ENCODE measurements around the gene GSTK1.
"Not testable (repeated sequence)": the region's sequence is repeated elsewhere in the genome, so short reads cannot be mapped to it uniquely, and the experiment has no call there.

GSTK1 gene

GRCh38 chr7:143283381-143283780, 20.1 kb downstream of the GSTK1 start:
- Histone ChIP-seq H3K4me1 (ENCODE audit: control insufficient read depth, insufficient read depth, low read length) (peaks cover 5% of the 10 kb centered on the region), H3K9ac (ENCODE audit: low read length) (no peak overlapping the region), H3K27me3 (ENCODE audit: control insufficient read depth, insufficient read depth, low read length) (no peaks in the 10 kb centered on the region), H3K36me3 (ENCODE audit: control insufficient read depth, insufficient read depth, low read length) (no peaks in the 10 kb centered on the region), H3K27ac (ENCODE audit: low read depth, low read length) (no peak overlapping the region), H3K4me3 (ENCODE audit: low read length) (no peak overlapping the region)

DNA sequence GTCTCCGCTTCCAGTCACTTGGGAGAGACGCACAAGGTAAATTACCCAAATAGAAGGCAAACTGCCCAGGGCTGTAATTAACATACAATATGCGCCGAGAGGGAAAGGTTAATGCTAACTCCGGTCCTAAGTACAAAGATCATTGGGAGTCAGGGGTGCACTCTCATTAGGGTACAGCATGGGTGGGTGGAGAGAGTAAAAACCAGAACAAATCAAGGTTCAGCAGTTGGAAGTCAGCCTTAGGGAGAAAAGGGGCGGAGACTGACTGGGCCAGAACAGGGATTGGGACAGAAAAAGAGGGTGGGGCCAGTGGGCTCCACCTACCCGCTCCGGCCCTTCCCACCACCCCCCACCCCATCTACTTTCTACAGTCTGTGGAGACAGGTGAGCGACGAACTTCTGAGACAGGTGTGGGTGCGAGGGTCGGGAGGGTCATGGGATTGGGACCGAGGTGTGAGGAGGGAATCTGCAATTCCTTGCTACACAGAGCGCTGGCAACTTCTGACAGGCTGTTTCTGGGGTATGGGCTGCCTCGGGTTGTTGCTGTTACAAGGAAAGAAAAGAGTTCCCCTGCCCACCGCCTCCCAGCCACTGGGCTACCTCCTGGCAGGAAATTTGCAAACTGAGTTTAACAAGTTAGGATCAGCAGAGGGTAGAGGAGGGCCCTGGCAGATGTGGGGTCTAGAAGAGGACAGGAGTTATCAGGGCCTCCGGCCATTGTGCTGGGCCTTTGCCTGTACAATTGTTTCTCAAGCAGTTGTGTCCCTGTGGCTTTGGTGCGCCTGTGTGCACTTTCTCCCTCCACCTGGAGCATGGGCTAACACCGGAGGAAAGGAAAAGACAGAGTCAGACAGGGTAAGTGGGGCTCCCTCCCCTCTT, 21.6 kb downstream of the GSTK1 start, which contains the start of gene TMEM139:
TMEM139 (plus strand) TSS at position 368 of the 879 bp plus-strand sequence. CDS start 1,000 bp downstream, outside the sequence.
- no peak within 1 kb of the TSS for H3K27ac ChIP-seq (ENCODE audit: low read depth, low read length)
- H3K4me1 ChIP-seq (ENCODE audit: control insufficient read depth, insufficient read depth, low read length) = peaks cover 11% of the 10 kb centered on the region
- no peak within 1 kb of the TSS for H3K4me3 ChIP-seq (ENCODE audit: low read length)
- H3K36me3 ChIP-seq (ENCODE audit: control insufficient read depth, insufficient read depth, low read length) = no peaks in the 10 kb centered on the region
- H3K27me3 ChIP-seq (ENCODE audit: control insufficient read depth, insufficient read depth, low read length) = no peaks in the 10 kb centered on the region
- no peak within 1 kb of the TSS for H3K9ac ChIP-seq (ENCODE audit: low read length)

DNA sequence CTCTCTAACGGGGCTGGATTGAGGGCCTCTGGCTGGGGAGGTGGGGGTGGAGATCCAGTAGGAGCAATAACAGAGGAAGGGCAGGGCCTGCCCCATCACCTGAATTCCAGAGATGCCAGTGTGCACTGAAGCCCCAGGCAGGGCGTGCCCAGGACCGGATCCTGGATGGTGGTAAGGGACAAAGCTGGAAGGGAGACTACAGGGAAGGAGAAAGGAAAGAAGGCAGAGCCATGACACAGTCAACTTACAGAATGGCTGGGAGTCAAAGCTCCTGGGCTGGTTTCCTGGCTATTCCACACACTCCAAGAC, 22.2 kb downstream of the GSTK1 start:
- H3K36me3 ChIP-seq (ENCODE audit: control insufficient read depth, insufficient read depth, low read length) = no peaks in the 10 kb centered on the region
- H3K27me3 ChIP-seq (ENCODE audit: control insufficient read depth, insufficient read depth, low read length) = no peaks in the 10 kb centered on the region
- no peak overlapping the region for H3K9ac ChIP-seq (ENCODE audit: low read length)
- H3K4me3 ChIP-seq (ENCODE audit: low read length) = no peak overlapping the region
- no peak overlapping the region for H3K27ac ChIP-seq (ENCODE audit: low read depth, low read length)
- H3K4me1 ChIP-seq (ENCODE audit: control insufficient read depth, insufficient read depth, low read length) = peaks cover 11% of the 10 kb centered on the region

DNA sequence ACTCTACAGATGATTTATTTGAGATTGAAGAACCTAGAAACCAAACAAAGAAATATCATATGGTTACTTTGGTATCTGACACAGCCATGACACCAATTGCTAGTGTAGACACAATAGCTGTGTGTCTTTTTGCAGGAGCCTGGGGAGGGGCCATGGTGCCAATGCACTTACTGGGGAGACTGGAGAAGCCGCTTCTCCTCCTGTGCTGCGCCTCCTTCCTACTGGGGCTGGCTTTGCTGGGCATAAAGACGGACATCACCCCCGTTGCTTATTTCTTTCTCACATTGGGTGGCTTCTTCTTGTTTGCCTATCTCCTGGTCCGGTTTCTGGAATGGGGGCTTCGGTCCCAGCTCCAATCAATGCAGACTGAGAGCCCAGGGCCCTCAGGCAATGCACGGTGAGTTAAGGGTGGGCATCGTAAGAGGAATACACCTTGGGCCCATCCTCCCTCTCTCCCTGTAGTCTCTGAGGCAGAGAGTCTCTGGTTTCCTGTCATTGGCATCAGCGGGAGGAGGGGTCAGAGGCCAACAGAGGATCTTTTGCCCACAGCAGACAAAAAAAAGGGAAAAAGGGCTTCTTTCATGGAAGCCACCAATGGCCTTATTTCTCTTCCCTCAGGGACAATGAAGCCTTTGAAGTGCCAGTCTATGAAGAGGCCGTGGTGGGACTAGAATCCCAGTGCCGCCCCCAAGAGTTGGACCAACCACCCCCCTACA, 22.7 kb downstream of the GSTK1 start:
- H3K27me3 ChIP-seq (ENCODE audit: control insufficient read depth, insufficient read depth, low read length) = no peaks in the 10 kb centered on the region
- peaks cover 14% of the 10 kb centered on the region for H3K4me1 ChIP-seq (ENCODE audit: control insufficient read depth, insufficient read depth, low read length)
- no peak overlapping the region for H3K4me3 ChIP-seq (ENCODE audit: low read length)
- H3K36me3 ChIP-seq (ENCODE audit: control insufficient read depth, insufficient read depth, low read length) = no peaks in the 10 kb centered on the region
- H3K9ac ChIP-seq (ENCODE audit: low read length) = no peak overlapping the region
- H3K27ac ChIP-seq (ENCODE audit: low read depth, low read length) = no peak overlapping the region

DNA sequence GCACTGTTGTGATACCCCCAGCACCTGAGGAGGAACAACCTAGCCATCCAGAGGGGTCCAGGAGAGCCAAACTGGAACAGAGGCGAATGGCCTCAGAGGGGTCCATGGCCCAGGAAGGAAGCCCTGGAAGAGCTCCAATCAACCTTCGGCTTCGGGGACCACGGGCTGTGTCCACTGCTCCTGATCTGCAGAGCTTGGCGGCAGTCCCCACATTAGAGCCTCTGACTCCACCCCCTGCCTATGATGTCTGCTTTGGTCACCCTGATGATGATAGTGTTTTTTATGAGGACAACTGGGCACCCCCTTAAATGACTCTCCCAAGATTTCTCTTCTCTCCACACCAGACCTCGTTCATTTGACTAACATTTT, 23.3 kb downstream of the GSTK1 start:
- no peak overlapping the region for H3K27ac ChIP-seq (ENCODE audit: low read depth, low read length)

GRCh38 chr7:143287339-143287934, 24.2 kb downstream of the GSTK1 start:
- peaks cover 14% of the 10 kb centered on the region for H3K4me1 ChIP-seq (ENCODE audit: control insufficient read depth, insufficient read depth, low read length)
- H3K4me3 ChIP-seq (ENCODE audit: low read length) = peak overlapping the region; percentile 63
- H3K27me3 ChIP-seq (ENCODE audit: control insufficient read depth, insufficient read depth, low read length) = no peaks in the 10 kb centered on the region
- no peak overlapping the region for H3K9ac ChIP-seq (ENCODE audit: low read length)
- H3K27ac ChIP-seq (ENCODE audit: low read depth, low read length) = peak overlapping the region; percentile 57
- H3K36me3 ChIP-seq (ENCODE audit: control insufficient read depth, insufficient read depth, low read length) = peaks cover 6% of the 10 kb centered on the region

More for the DNA sequence above, 23.3 kb downstream of the GSTK1 start:
- H3K4me3 ChIP-seq (ENCODE audit: low read length) = no peak overlapping the region
- no peaks in the 10 kb centered on the region for H3K27me3 ChIP-seq (ENCODE audit: control insufficient read depth, insufficient read depth, low read length)
- H3K36me3 ChIP-seq (ENCODE audit: control insufficient read depth, insufficient read depth, low read length) = no peaks in the 10 kb centered on the region
- no peak overlapping the region for H3K9ac ChIP-seq (ENCODE audit: low read length)
- peaks cover 14% of the 10 kb centered on the region for H3K4me1 ChIP-seq (ENCODE audit: control insufficient read depth, insufficient read depth, low read length)

- Histone ChIP-seq H3K4me1 (ENCODE audit: control insufficient read depth, insufficient read depth, low read length) (peaks cover 14% of the 10 kb centered on the region), H3K9ac (ENCODE audit: low read length) (peak within 1 kb of the TSS; percentile 68), H3K4me3 (ENCODE audit: low read length) (peak within 1 kb of the TSS; percentile 95), H3K36me3 (ENCODE audit: control insufficient read depth, insufficient read depth, low read length) (peaks cover 6% of the 10 kb centered on the region), H3K27me3 (ENCODE audit: control insufficient read depth, insufficient read depth, low read length) (no peaks in the 10 kb centered on the region), H3K27ac (ENCODE audit: low read depth, low read length) (peak within 1 kb of the TSS; percentile 85)
Observed at GRCh38 chr7:143287935-143288826, 24.9 kb downstream of the GSTK1 start, which contains the start of gene CASP2. Gene CASP2, plus strand, starts transcription at chr7:143288351. Its CDS starts 105 bp downstream, at chr7:143288456.

DNA sequence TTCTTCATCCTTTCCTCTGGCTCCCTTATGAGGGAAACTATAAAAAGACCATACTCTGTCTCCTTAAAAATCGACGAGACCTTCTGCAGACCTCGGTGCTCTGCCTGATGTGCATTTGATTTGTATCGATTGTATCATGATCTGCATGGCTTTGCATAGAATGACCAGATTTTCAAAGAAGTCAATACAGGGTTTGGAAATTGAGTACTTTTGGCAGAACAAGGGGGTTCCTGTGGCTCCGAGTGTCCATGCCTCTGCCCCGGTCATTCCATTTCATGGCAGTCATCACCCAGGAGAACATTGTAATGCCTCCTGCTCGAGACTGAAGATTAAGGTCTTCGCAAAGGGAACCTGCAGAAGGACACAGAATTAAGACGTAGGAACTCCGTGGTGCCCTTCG, 25.6 kb downstream of the GSTK1 start:
- no peaks in the 10 kb centered on the region for H3K27me3 ChIP-seq (ENCODE audit: control insufficient read depth, insufficient read depth, low read length)
- peak overlapping the region; percentile 85 for H3K27ac ChIP-seq (ENCODE audit: low read depth, low read length)
- peaks cover 11% of the 10 kb centered on the region for H3K36me3 ChIP-seq (ENCODE audit: control insufficient read depth, insufficient read depth, low read length)
- H3K9ac ChIP-seq (ENCODE audit: low read length) = peak overlapping the region; percentile 68
- H3K4me1 ChIP-seq (ENCODE audit: control insufficient read depth, insufficient read depth, low read length) = peaks cover 14% of the 10 kb centered on the region
- peak overlapping the region; percentile 95 for H3K4me3 ChIP-seq (ENCODE audit: low read length)

- Histone ChIP-seq H3K27ac (ENCODE audit: low read depth, low read length) (no peak overlapping the region), H3K4me3 (ENCODE audit: low read length) (peak overlapping the region; percentile 95), H3K9ac (ENCODE audit: low read length) (no peak overlapping the region), H3K36me3 (ENCODE audit: control insufficient read depth, insufficient read depth, low read length) (peaks cover 12% of the 10 kb centered on the region), H3K4me1 (ENCODE audit: control insufficient read depth, insufficient read depth, low read length) (peaks cover 14% of the 10 kb centered on the region), H3K27me3 (ENCODE audit: control insufficient read depth, insufficient read depth, low read length) (no peaks in the 10 kb centered on the region)
Observed at GRCh38 chr7:143289421-143289820, 26.2 kb downstream of the GSTK1 start.

- Histone ChIP-seq H3K4me1 (ENCODE audit: control insufficient read depth, insufficient read depth, low read length) (peaks cover 14% of the 10 kb centered on the region), H3K36me3 (ENCODE audit: control insufficient read depth, insufficient read depth, low read length) (peaks cover 16% of the 10 kb centered on the region)
- not testable (repeated sequence) for H3K27me3 ChIP-seq (ENCODE audit: control insufficient read depth, insufficient read depth, low read length); H3K27ac ChIP-seq (ENCODE audit: low read depth, low read length); H3K4me3 ChIP-seq (ENCODE audit: low read length); H3K9ac ChIP-seq (ENCODE audit: low read length)
Observed at GRCh38 chr7:143289888-143290287, 26.6 kb downstream of the GSTK1 start.

DNA sequence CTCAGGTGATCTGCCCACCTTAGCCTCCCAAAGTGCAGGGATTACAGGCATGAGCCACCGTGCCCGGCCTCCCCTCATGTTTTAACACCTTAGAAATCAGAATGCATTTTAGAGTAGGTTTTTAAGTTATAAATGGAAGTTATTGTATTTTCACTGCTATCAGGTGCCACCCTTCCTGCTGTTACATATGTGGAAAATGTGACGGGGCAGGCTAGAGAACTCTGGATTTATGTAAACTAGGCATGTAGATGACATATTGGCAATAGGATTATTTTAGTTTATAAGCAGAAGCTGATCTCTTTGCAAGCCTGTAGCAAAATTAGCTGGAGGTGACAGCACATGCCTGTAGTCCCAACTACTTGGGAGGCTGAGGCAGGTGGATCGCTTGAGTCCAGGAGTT, 27.1 kb downstream of the GSTK1 start:
- Histone ChIP-seq H3K36me3 (ENCODE audit: control insufficient read depth, insufficient read depth, low read length) (peaks cover 16% of the 10 kb centered on the region), H3K27me3 (ENCODE audit: control insufficient read depth, insufficient read depth, low read length) (no peaks in the 10 kb centered on the region), H3K27ac (ENCODE audit: low read depth, low read length) (no peak overlapping the region), H3K4me1 (ENCODE audit: control insufficient read depth, insufficient read depth, low read length) (peaks cover 14% of the 10 kb centered on the region), H3K4me3 (ENCODE audit: low read length) (no peak overlapping the region), H3K9ac (ENCODE audit: low read length) (no peak overlapping the region)

- Histone ChIP-seq H3K27ac (ENCODE audit: low read depth, low read length) (no peak overlapping the region), H3K4me1 (ENCODE audit: control insufficient read depth, insufficient read depth, low read length) (peaks cover 9% of the 10 kb centered on the region), H3K9ac (ENCODE audit: low read length) (no peak overlapping the region), H3K36me3 (ENCODE audit: control insufficient read depth, insufficient read depth, low read length) (peaks cover 16% of the 10 kb centered on the region), H3K4me3 (ENCODE audit: low read length) (no peak overlapping the region), H3K27me3 (ENCODE audit: control insufficient read depth, insufficient read depth, low read length) (no peaks in the 10 kb centered on the region)
Observed at GRCh38 chr7:143292876-143293275, 29.6 kb downstream of the GSTK1 start.
